ENCODE data around the gene LENG1.

LENG1 gene

GRCh38 chr19:54169149-54169740 is 9.7 kb upstream of the LENG1 start:
- H3K36me3 Mint-ChIP-seq (ENCODE audit: low read depth) = peaks cover 1% of the 10 kb centered on the region
- H3K27ac Mint-ChIP-seq = no peak overlapping the region
- peaks cover 8% of the 10 kb centered on the region for H3K9me3 Mint-ChIP-seq
- peaks cover 5% of the 10 kb centered on the region for H3K4me1 Mint-ChIP-seq
- peaks cover 7% of the 10 kb centered on the region for H3K27me3 Mint-ChIP-seq (ENCODE audit: low read depth)
- TF ChIP-seq CTCF (IDR thresholded peaks at IDR 0.05; ENCODE audit: unreplicated experiment in 3 of 3) = no peak
- H3K4me3 Mint-ChIP-seq = no peak overlapping the region

- Mint-ChIP-seq H3K9me3 (peaks cover 8% of the 10 kb centered on the region), H3K27me3 (ENCODE audit: low read depth) (peaks cover 9% of the 10 kb centered on the region)
Observed at GRCh38 chr19:54168174-54168917, 8.8 kb upstream of the LENG1 start.

GRCh38 chr19:54165222-54165621 is 5.7 kb upstream of the LENG1 start:
- Mint-ChIP-seq H3K27ac (no peak overlapping the region), H3K4me3 (no peak overlapping the region)

More at GRCh38 chr19:54168174-54168917, 8.8 kb upstream of the LENG1 start:
- H3K36me3 Mint-ChIP-seq (ENCODE audit: low read depth) = peaks cover 3% of the 10 kb centered on the region
- peak; percentile 76 to 81 (median 79) for TF ChIP-seq CTCF (IDR thresholded peaks at IDR 0.05; ENCODE audit: unreplicated experiment in 3 of 3)
- H3K4me1 Mint-ChIP-seq = peaks cover 5% of the 10 kb centered on the region
- no peak overlapping the region for H3K27ac Mint-ChIP-seq
- no peak overlapping the region for H3K4me3 Mint-ChIP-seq

GRCh38 chr19:54164369-54165068 is 5.0 kb upstream of the LENG1 start:
- H3K27ac Mint-ChIP-seq = no peak overlapping the region
- H3K4me3 Mint-ChIP-seq = peak overlapping the region in 1 of 3 experiments; percentile 52
- peaks cover 17% of the 10 kb centered on the region for H3K9me3 Mint-ChIP-seq

More at GRCh38 chr19:54165222-54165621, 5.7 kb upstream of the LENG1 start:
- H3K36me3 Mint-ChIP-seq (ENCODE audit: low read depth) = peaks cover 11% of the 10 kb centered on the region
- peaks cover 15% of the 10 kb centered on the region for H3K4me1 Mint-ChIP-seq
- peaks cover 16% of the 10 kb centered on the region for H3K27me3 Mint-ChIP-seq (ENCODE audit: low read depth)
- TF ChIP-seq CTCF (IDR thresholded peaks at IDR 0.05; ENCODE audit: unreplicated experiment in 3 of 3) = no peak
- H3K9me3 Mint-ChIP-seq = peaks cover 13% of the 10 kb centered on the region

GRCh38 chr19:54162884-54163283 is 3.4 kb upstream of the LENG1 start:
- Mint-ChIP-seq H3K36me3 (ENCODE audit: low read depth) (peaks cover 19% of the 10 kb centered on the region), H3K27me3 (ENCODE audit: low read depth) (peaks cover 16% of the 10 kb centered on the region), H3K4me1 (peaks cover 34% of the 10 kb centered on the region), H3K9me3 (peaks cover 17% of the 10 kb centered on the region), H3K4me3 (peak overlapping the region in 2 of 3 experiments; percentile 35 to 84), H3K27ac (no peak overlapping the region)
- TF ChIP-seq CTCF (IDR thresholded peaks at IDR 0.05; ENCODE audit: unreplicated experiment in 3 of 3) = no peak

More at GRCh38 chr19:54164369-54165068, 5.0 kb upstream of the LENG1 start:
- no peak for TF ChIP-seq CTCF (IDR thresholded peaks at IDR 0.05; ENCODE audit: unreplicated experiment in 3 of 3)
- Mint-ChIP-seq H3K27me3 (ENCODE audit: low read depth) (peaks cover 16% of the 10 kb centered on the region), H3K36me3 (ENCODE audit: low read depth) (peaks cover 17% of the 10 kb centered on the region), H3K4me1 (peaks cover 22% of the 10 kb centered on the region)
